ENCODE measurements around the gene SSU72. TPM values are rescaled to one million over a fixed set of nuclear protein-coding genes. Genes with fewer than 3 reads are reported as not detected.

Gene SSU72
- total RNA-seq, 5 donors from 2014 or later (not counting 1 experiment from before 2014, with no cell fraction given) = 112 to 135 (median 134) TPM

GRCh38 chr1:1542766-1543705, 31.6 kb downstream of the SSU72 start:
- peaks cover 0 to 9% of the 10 kb centered on the region in 2 experiments for H3K27me3 ChIP-seq (replicated peaks in 1 of 2; ENCODE audit: control insufficient read depth in 2 of 2, extremely low read depth in 1 of 2, insufficient read depth in 2 of 2, low read length in 1 of 2)
- H3K27me3 Mint-ChIP-seq = no peaks in the 10 kb centered on the region
- CTCF ChIA-PET = no interaction called here
- peaks cover 0 to 20% of the 10 kb centered on the region in 2 experiments for H3K4me1 ChIP-seq (ENCODE audit: control insufficient read depth in 1 of 2, extremely low read depth in 1 of 2, insufficient read depth in 2 of 2, low read length in 2 of 2)
- no peaks in the 10 kb centered on the region for H3K9me3 Mint-ChIP-seq
- peak overlapping the region in 1 of 3 donors; percentile 25 for H3K4me3 Mint-ChIP-seq
- DNase-seq (no peak), ATAC-seq (replicated peaks in 1 of 4) (no peak)
- H3K4me3 ChIP-seq (ENCODE audit: control insufficient read depth in 1 of 2, extremely low read depth in 1 of 2, low read length in 1 of 2) = no peak overlapping the region
- WGBS (ENCODE audit: insufficient coverage) = 93% methylated on average over 40 of the region's 45 CpGs
- H3K27ac ChIP-seq (ENCODE audit: low read length) = no peak overlapping the region
- POLR2A ChIA-PET = no interaction called here
- no peaks in the 10 kb centered on the region for H3K9me3 ChIP-seq
- peaks cover 14 to 16% of the 10 kb centered on the region in 2 donors for H3K36me3 ChIP-seq (ENCODE audit: control insufficient read depth in 2 of 2, extremely low read depth in 1 of 2, insufficient read depth in 1 of 2, low read length in 1 of 2)
- H3K27ac Mint-ChIP-seq = no peak overlapping the region
- peaks cover 4% of the 10 kb centered on the region for H3K36me3 Mint-ChIP-seq
- peaks cover 4 to 8% (median 4%) of the 10 kb centered on the region in 3 donors for H3K4me1 Mint-ChIP-seq

DNA sequence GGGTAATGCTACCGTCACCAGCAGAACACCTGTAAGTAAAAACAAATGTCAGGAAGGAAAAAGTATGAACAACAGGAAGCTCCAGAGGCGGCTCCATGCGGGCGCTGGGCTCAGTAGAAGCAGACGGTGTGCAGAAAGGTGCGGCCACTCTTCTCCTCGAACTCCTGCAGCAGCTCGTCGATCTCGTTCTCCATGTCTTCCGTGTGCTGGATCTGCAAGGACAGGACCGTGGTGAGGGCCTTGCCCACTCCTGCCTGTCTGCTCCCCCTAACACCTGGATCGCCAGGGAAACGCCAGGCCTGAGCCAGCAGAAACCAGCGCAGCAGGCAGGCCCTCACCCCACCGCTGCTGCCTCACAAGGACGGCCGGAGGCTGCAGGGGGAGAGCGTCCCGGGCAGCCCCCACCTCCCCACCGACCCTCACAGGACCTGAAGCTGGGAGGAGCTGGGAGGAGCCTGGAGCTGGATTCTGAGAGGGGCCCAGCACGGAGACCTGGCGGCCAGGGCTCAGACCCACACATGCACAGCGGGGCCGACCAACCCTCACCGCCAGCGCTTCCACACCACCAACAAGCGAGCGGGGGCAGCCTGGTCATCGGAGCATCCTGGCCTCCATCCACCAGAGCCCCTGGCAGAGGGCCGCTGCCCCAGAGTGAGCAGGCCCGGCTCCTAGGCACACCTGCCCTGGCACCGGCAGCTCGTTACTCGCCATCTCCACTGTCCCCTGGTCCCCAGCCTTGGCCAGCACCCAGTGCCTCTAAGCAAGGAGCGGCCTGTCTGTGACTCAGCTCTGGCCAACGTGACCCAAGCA, 32.5 kb downstream of the SSU72 start:
- Mint-ChIP-seq H3K4me3 (peak overlapping the region; percentile 35 to 62 (median 57)), H3K27me3 (no peaks in the 10 kb centered on the region), H3K36me3 (peaks cover 4% of the 10 kb centered on the region), H3K9me3 (no peaks in the 10 kb centered on the region), H3K4me1 (peaks cover under 1 to 5% (median 4%) of the 10 kb centered on the region in 3 donors), H3K27ac (no peak overlapping the region)
- CTCF ChIA-PET = interaction anchor here in 1 of 2 donors (0.6 kb wide), 1 partner anchor 16 kb away, joined by 3 read pairs; no protein-coding TSS in a partner anchor
- Histone ChIP-seq H3K9me3 (no peaks in the 10 kb centered on the region), H3K4me3 (ENCODE audit: control insufficient read depth in 1 of 2, extremely low read depth in 1 of 2, low read length in 1 of 2) (no peak overlapping the region), H3K4me1 (ENCODE audit: control insufficient read depth in 1 of 2, extremely low read depth in 1 of 2, insufficient read depth in 2 of 2, low read length in 2 of 2) (peaks cover 0 to 20% of the 10 kb centered on the region in 2 experiments), H3K36me3 (ENCODE audit: control insufficient read depth in 2 of 2, extremely low read depth in 1 of 2, insufficient read depth in 1 of 2, low read length in 1 of 2) (peaks cover 13 to 14% of the 10 kb centered on the region in 2 donors), H3K27ac (ENCODE audit: low read length) (no peak overlapping the region), H3K27me3 (replicated peaks in 1 of 2; ENCODE audit: control insufficient read depth in 2 of 2, extremely low read depth in 1 of 2, insufficient read depth in 2 of 2, low read length in 1 of 2) (peaks cover 0 to 9% of the 10 kb centered on the region in 2 experiments)
- 93% methylated on average over 26 of the region's 37 CpGs for WGBS (ENCODE audit: insufficient coverage)
- DNase-seq (no peak), ATAC-seq (replicated peaks in 1 of 4) (no peak)
- POLR2A ChIA-PET = no interaction called here

- H3K27me3 ChIP-seq (replicated peaks in 1 of 2; ENCODE audit: control insufficient read depth in 2 of 2, extremely low read depth in 1 of 2, insufficient read depth in 2 of 2, low read length in 1 of 2) = peaks cover 0 to 9% of the 10 kb centered on the region in 2 experiments
- Mint-ChIP-seq H3K27me3 (no peaks in the 10 kb centered on the region), H3K4me1 (peaks cover 0 to 5% (median 4%) of the 10 kb centered on the region in 3 donors), H3K4me3 (peak overlapping the region; percentile 35 to 62 (median 57)), H3K36me3 (peaks cover 4% of the 10 kb centered on the region), H3K27ac (peak overlapping the region in 1 of 2 donors; percentile 48), H3K9me3 (no peaks in the 10 kb centered on the region)
- DNase-seq (no peak), ATAC-seq (replicated peaks in 1 of 4) (no peak)
- POLR2A ChIA-PET = no interaction called here
- H3K9me3 ChIP-seq = no peaks in the 10 kb centered on the region
- no peak overlapping the region for H3K4me3 ChIP-seq (ENCODE audit: control insufficient read depth in 1 of 2, extremely low read depth in 1 of 2, low read length in 1 of 2)
- H3K4me1 ChIP-seq (ENCODE audit: control insufficient read depth in 1 of 2, extremely low read depth in 1 of 2, insufficient read depth in 2 of 2, low read length in 2 of 2) = peaks cover 0 to 20% of the 10 kb centered on the region in 2 experiments
- no peak overlapping the region for H3K27ac ChIP-seq (ENCODE audit: low read length)
- WGBS (ENCODE audit: insufficient coverage) = 84% methylated on average over 53 of the region's 53 CpGs
- CTCF ChIA-PET = no interaction called here
- peaks cover 13 to 14% of the 10 kb centered on the region in 2 donors for H3K36me3 ChIP-seq (ENCODE audit: control insufficient read depth in 2 of 2, extremely low read depth in 1 of 2, insufficient read depth in 1 of 2, low read length in 1 of 2)
These were observed 33.6 kb downstream of the SSU72 start for GRCh38 chr1:1540818-1541628.

DNA sequence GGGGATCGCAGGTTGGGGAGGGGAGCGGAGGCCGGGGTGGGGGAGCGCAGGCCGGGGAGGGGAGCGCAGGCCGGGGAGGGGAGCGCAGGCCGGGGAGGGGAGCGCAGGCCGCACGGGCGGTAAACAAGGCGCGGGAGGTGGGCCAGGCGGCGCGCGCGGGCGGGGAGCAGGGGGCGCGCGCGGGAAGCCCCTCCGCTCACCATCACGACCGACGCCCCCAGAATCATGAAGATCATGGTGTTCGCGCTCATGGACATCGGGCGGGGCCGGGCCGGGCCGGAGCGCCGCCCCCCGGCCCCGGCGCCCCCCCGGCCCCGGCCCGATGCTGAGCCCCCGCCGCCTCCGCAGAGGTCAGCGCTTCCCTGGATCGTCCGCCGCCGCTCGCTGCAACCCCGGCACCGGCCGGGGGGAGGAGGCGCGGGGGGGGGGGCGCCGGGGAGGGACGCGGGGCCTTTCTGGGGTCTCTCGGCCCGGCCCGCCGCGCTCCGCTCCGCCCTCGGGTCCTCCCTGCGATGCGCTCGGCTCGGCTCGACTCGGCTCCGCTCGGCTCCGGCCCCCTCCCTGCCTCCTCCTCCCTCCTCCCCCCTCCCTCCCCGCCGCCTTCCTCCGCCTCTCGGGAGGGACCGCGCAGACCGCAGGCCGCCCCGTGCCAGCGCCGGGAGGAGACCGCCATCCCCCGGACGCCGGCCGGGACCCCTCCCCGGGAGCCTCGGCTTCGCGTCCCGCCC, 34.4 kb downstream of the SSU72 start, which contains the start of gene TMEM240:
TSS of gene TMEM240 (minus strand) at position 535 of the 728 bp plus-strand sequence. CDS start at position 257, 278 bp downstream.
- Mint-ChIP-seq H3K9me3 (no peaks in the 10 kb centered on the region), H3K27me3 (no peaks in the 10 kb centered on the region), H3K36me3 (peaks cover 4% of the 10 kb centered on the region), H3K4me1 (peaks cover 0 to 5% (median 3%) of the 10 kb centered on the region in 3 donors), H3K4me3 (peak within 1 kb of the TSS; percentile 63 to 67 (median 64)), H3K27ac (peak within 1 kb of the TSS in 1 of 2 donors; percentile 48)
- Histone ChIP-seq H3K36me3 (ENCODE audit: control insufficient read depth in 2 of 2, extremely low read depth in 1 of 2, insufficient read depth in 1 of 2, low read length in 1 of 2) (peaks cover 13 to 14% of the 10 kb centered on the region in 2 donors), H3K27ac (ENCODE audit: low read length) (no peak within 1 kb of the TSS), H3K9me3 (no peaks in the 10 kb centered on the region), H3K27me3 (replicated peaks in 1 of 2; ENCODE audit: control insufficient read depth in 2 of 2, extremely low read depth in 1 of 2, insufficient read depth in 2 of 2, low read length in 1 of 2) (peaks cover 0 to 9% of the 10 kb centered on the region in 2 experiments), H3K4me1 (ENCODE audit: control insufficient read depth in 1 of 2, extremely low read depth in 1 of 2, insufficient read depth in 2 of 2, low read length in 2 of 2) (peaks cover 0 to 20% of the 10 kb centered on the region in 2 experiments), H3K4me3 (ENCODE audit: control insufficient read depth in 1 of 2, extremely low read depth in 1 of 2, low read length in 1 of 2) (no peak within 1 kb of the TSS)
- WGBS (ENCODE audit: insufficient coverage) = 4% methylated on average over 39 of the region's 100 CpGs
- ATAC-seq (replicated peaks in 1 of 4) (peak; percentile 75 to 82 (median 80)), DNase-seq (peak; percentile 18 to 68 (median 43))
- CTCF ChIA-PET = no interaction called here
- POLR2A ChIA-PET = no interaction called here

GRCh38 chr1:1539310-1540089, 35.2 kb downstream of the SSU72 start:
- DNase-seq (no peak), ATAC-seq (replicated peaks in 1 of 4) (peak in 2 of 4 experiments; percentile 6 to 7)
- Histone ChIP-seq H3K4me3 (ENCODE audit: control insufficient read depth in 1 of 2, extremely low read depth in 1 of 2, low read length in 1 of 2) (no peak overlapping the region), H3K27ac (ENCODE audit: low read length) (no peak overlapping the region), H3K4me1 (ENCODE audit: control insufficient read depth in 1 of 2, extremely low read depth in 1 of 2, insufficient read depth in 2 of 2, low read length in 2 of 2) (peaks cover 0 to 20% of the 10 kb centered on the region in 2 experiments), H3K27me3 (replicated peaks in 1 of 2; ENCODE audit: control insufficient read depth in 2 of 2, extremely low read depth in 1 of 2, insufficient read depth in 2 of 2, low read length in 1 of 2) (peaks cover 0 to 9% of the 10 kb centered on the region in 2 experiments), H3K36me3 (ENCODE audit: control insufficient read depth in 2 of 2, extremely low read depth in 1 of 2, insufficient read depth in 1 of 2, low read length in 1 of 2) (peaks cover 13 to 14% of the 10 kb centered on the region in 2 donors), H3K9me3 (no peaks in the 10 kb centered on the region)
- Mint-ChIP-seq H3K27me3 (no peaks in the 10 kb centered on the region), H3K27ac (no peak overlapping the region), H3K4me3 (peak overlapping the region; percentile 63 to 67 (median 64)), H3K9me3 (no peaks in the 10 kb centered on the region), H3K36me3 (peaks cover 4% of the 10 kb centered on the region), H3K4me1 (peaks cover 0 to 5% (median 3%) of the 10 kb centered on the region in 3 donors)
- CTCF ChIA-PET = interaction anchor here in 1 of 2 donors (0.6 kb wide), 1 partner anchor 9 kb away, joined by 3 read pairs; no protein-coding TSS in a partner anchor
- 54% methylated on average over 46 of the region's 66 CpGs for WGBS (ENCODE audit: insufficient coverage)
- POLR2A ChIA-PET = no interaction called here
